ENCODE data around the gene P2RX4.
"Not testable (repeated sequence)": the region's sequence is repeated elsewhere in the genome, so short reads cannot be mapped to it uniquely, and the experiment has no call there.

Gene P2RX4

GRCh38 chr12:121279507-121279915 lies 69.6 kb downstream of the P2RX4 start:
- DNase-seq, result no peak

- DNase-seq, result not testable (repeated sequence)
Measured at GRCh38 chr12:121280531-121280930, 70.6 kb downstream of the P2RX4 start.

- not testable (repeated sequence) for DNase-seq
Measured at GRCh38 chr12:121281116-121281515, 71.2 kb downstream of the P2RX4 start.

- no peak for DNase-seq
Measured at GRCh38 chr12:121282072-121282742, 72.3 kb downstream of the P2RX4 start.

- not testable (repeated sequence) for DNase-seq
Measured at GRCh38 chr12:121282910-121283309, 73.0 kb downstream of the P2RX4 start.

- no peak for DNase-seq
Measured at GRCh38 chr12:121283388-121283787, 73.5 kb downstream of the P2RX4 start.
